Smooth muscle cell (in vitro differentiated cells): ENCODE measurements around the gene MYH14. TPM values are rescaled to one million over a fixed set of nuclear protein-coding genes. Genes with fewer than 3 reads are reported as not detected.
A peak's percentile ranks its signal among the peaks of the same experiment; 100 is the strongest.

ENCODE experiments used
- DNase-seq: peaks from one replicate; lab custom pipeline; 2025; ENCODE audit not compliant: unreplicated experiment; lab: John Stamatoyannopoulos, UW
- H2AFZ ChIP-seq: fragments of 200-600 bp; sonication (generic); 2 replicates; pipeline ENCODE4 v1.6.0; 2016; ENCODE audit warnings: antibody characterized with exemption, low read depth, mild to moderate bottlenecking
- H3F3A ChIP-seq: fragments of 200-600 bp; sonication (generic); 2 replicates; pipeline ENCODE4 v1.6.0; 2017; ENCODE audit warnings: antibody characterized with exemption, low read depth
- H3K27ac ChIP-seq: fragments of 200-600 bp; sonication (generic); 2 replicates; pipeline ENCODE4 v1.5.1; 2016; ENCODE audit warnings: low read depth, mild to moderate bottlenecking
- H3K27me3 ChIP-seq: fragments of 200-600 bp; sonication (generic); 2 replicates; pipeline ENCODE4 v1.6.1; 2016; ENCODE audit warnings: low read depth, mild to moderate bottlenecking
- H3K36me3 ChIP-seq: fragments of 200-600 bp; sonication (generic); 2 replicates; pipeline ENCODE4 v1.5.1; 2016; ENCODE audit warnings: low read depth
- H3K4me1 ChIP-seq: fragments of 200-600 bp; sonication (generic); 2 replicates; pipeline ENCODE4 v1.5.1; 2016; ENCODE audit warnings: low read depth
- H3K4me2 ChIP-seq: fragments of 200-600 bp; sonication (generic); 2 replicates; pipeline ENCODE4 v1.6.0; 2016; ENCODE audit warnings: mild to moderate bottlenecking
- H3K4me3 ChIP-seq: fragments of 200-600 bp; sonication (generic); 2 replicates; pipeline ENCODE4 v1.5.1; 2016; ENCODE audit warnings: mild to moderate bottlenecking
- H3K79me2 ChIP-seq: fragments of 200-600 bp; sonication (generic); 2 replicates; pipeline ENCODE4 v1.6.0; 2016; ENCODE audit warnings: low read depth, mild to moderate bottlenecking
- H3K9ac ChIP-seq: fragments of 200-600 bp; sonication (generic); 2 replicates; pipeline ENCODE4 v1.6.0; 2016; ENCODE audit warnings: low read depth
- H3K9me3 ChIP-seq: fragments of 200-600 bp; sonication (generic); replicated peaks from 2 replicates; pipeline ENCODE4 v1.5.1; 2016; ENCODE audit warnings: low read depth
- H4K20me1 ChIP-seq: fragments of 200-600 bp; sonication (generic); 2 replicates; pipeline ENCODE4 v1.6.0; 2016; ENCODE audit warnings: low read depth
- WGBS: methylation state at CpG from one replicate; pipeline ENCODE4 v1.1.7; 2016; ENCODE audit warnings: low lambda C conversion rate; 5-methylcytosine and 5-hydroxymethylcytosine counted together
- polyA plus RNA-seq: library from polyadenylated mRNA; unstranded; fragments of >200 nt; fragmentation: Nextera tagmentation; extraction: Ambion mirVana; gene quantifications from 2 replicates; pipeline ENCODE4 v1.2.1, GENCODE V29; 2016
- total RNA-seq: library from RNA; depleted of rRNA; stranded (reverse); fragments of >200 nt; gene quantifications from 2 replicates; pipeline ENCODE4 v1.2.3, GENCODE V29; 2014
- TF ChIP-seq, protein P1 (sequence below): fragments of 200-600 bp; sonication (generic); IDR thresholded peaks from 2 replicates; pipeline ENCODE4 v1.5.1; 2017; ENCODE audit warnings: borderline replicate concordance, mild to moderate bottlenecking, antibody characterized with exemption; ENCODE audit not compliant: insufficient read depth, poor library complexity, severe bottlenecking

The MYH14 gene
- total and polyA plus RNA-seq, 2 experiments from 2014 or later = 7.5 to 30.6 TPM

DNA sequence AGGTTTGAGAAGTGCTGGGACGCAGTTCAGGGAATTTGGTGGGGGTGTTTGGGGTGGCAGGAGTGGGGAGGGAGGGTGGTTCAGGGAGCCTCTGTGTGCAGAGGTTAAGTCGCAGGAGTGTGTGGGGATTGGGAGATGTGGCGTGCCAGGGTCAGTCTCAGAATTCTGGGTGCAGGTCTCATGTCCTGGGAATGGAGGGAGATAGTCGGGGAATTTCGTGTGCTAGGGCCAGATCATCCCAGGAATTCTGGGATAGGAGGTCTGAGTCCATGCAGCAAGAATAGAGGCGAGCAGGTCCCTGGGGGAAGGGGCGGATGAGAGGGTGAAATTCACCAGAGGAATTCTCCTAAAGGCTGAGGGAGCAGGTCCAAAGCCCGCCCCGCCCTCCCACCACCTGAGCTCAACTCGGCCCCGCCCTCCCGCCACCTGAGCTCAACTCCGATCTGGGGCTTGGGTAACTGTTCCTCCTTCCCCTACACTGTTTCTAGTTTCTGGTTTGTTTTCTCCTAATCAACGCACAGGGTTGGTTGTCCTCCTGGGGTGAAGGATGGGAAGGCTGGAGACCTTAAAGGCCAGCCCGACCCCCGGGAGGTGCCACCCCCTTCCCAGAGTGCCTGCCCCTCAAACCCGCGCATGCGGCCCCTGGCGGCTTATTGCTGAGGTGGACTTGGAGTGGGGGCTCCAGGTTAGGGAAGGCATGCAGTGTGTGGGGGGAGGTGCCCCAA is 110.6 kb downstream of the MYH14 start:
- Histone ChIP-seq H3K9me3 (no peaks in the 10 kb centered on the region), H3F3A (no peaks in the 10 kb centered on the region), H3K27ac (no peak overlapping the region), H2AFZ (no peak overlapping the region), H4K20me1 (no peaks in the 10 kb centered on the region), H3K9ac (no peak overlapping the region), H3K4me3 (no peak overlapping the region), H3K4me1 (no peaks in the 10 kb centered on the region), H3K27me3 (peaks cover 38% of the 10 kb centered on the region), H3K4me2 (no peak overlapping the region), H3K36me3 (no peaks in the 10 kb centered on the region), H3K79me2 (no peaks in the 10 kb centered on the region)
- TF ChIP-seq, protein P1, sequence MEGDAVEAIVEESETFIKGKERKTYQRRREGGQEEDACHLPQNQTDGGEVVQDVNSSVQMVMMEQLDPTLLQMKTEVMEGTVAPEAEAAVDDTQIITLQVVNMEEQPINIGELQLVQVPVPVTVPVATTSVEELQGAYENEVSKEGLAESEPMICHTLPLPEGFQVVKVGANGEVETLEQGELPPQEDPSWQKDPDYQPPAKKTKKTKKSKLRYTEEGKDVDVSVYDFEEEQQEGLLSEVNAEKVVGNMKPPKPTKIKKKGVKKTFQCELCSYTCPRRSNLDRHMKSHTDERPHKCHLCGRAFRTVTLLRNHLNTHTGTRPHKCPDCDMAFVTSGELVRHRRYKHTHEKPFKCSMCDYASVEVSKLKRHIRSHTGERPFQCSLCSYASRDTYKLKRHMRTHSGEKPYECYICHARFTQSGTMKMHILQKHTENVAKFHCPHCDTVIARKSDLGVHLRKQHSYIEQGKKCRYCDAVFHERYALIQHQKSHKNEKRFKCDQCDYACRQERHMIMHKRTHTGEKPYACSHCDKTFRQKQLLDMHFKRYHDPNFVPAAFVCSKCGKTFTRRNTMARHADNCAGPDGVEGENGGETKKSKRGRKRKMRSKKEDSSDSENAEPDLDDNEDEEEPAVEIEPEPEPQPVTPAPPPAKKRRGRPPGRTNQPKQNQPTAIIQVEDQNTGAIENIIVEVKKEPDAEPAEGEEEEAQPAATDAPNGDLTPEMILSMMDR = no peak
- no peak for DNase-seq
- 8% methylated on average over 20 of the region's 20 CpGs for WGBS

DNA sequence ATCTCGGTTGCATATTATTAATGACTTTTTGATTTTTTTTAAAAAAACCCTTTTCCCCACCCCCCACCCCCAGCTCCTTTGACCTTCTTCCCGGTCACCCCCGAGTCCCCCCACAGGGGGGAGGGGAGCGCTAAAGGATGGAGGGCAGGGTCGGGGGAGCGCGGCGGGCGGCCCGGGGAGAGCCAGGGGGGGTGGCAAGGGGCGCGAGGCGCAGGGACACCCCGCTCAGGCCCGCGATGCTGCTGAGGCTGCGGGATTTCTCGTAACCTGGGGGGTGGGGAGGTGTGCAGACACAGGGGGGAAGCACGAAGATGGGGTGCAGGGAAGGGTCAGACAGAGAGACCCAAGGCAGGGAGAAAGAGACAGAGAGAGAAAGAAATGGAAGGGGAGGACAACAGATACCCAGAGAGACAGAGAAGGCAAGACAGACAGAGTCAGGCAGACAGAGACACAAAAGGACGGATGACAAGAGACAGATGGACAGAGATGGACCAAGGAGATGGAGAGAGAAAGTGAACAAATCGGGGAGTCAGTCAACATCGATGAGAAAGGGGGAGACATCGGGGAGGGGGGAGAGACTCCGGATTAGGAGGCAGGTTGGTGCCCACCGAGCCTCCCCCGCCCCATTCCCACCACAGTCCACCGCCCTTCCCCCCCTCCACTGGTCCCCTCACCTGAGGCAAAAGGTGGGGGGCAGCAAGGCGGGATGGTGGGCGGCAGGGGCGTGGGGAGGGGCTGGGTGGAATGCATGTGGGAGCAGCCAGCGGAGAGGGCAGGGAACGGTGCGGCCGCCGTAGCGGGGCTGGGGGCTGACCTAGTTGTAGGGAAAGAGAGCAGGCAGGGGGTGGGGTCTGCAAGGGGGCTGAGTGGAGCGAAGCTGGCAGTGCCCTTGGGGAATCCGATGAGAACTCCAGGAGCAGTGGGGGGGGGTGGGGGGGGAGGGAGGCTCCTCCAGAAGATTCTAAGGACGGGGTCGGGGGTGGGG is 111.6 kb downstream of the MYH14 start:
- WGBS = 6% methylated on average over 18 of the region's 40 CpGs
- TF ChIP-seq, protein P1 = no peak
- Histone ChIP-seq H3F3A (no peaks in the 10 kb centered on the region), H2AFZ (no peak overlapping the region), H3K9ac (no peak overlapping the region), H3K9me3 (no peaks in the 10 kb centered on the region), H3K4me1 (no peaks in the 10 kb centered on the region), H3K27me3 (peaks cover 38% of the 10 kb centered on the region), H3K27ac (no peak overlapping the region), H3K79me2 (no peaks in the 10 kb centered on the region), H3K4me2 (peak overlapping the region; percentile 84), H4K20me1 (no peaks in the 10 kb centered on the region), H3K36me3 (no peaks in the 10 kb centered on the region), H3K4me3 (no peak overlapping the region)
- DNase-seq = no peak

DNA sequence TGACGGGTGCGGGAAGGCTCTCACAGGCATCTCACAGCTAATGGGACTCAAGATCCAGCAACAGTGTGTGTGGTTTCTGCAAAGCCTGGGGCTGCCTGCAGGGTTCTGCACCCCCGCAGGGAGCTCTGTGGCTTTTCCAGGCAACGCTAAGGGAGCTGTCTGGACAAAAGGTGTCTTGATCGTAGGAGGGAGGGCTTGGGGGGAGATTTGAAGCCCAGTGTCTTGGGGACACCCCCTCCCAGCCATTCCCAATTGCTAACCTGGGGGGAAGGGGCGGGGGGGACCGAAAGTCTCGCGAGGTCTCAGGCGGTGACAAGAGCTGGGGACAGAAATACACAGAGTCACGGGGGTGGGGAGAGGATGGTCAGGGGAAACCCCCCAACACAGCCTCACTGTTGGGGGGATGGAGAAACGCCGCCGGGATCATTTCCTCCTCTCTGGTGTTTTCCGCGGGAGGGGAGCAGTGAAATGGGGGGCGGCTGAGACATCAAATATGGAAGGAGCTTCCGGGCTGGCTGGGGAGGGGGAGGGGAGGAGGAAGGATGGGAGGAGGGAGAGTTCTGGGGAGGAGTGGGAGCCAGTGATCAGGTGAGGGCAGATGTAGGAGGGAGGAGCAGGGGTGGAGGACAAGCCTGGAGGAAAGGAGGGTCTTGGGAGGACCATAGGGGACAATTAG is 112.5 kb downstream of the MYH14 start:
- peak overlapping the region; percentile 84 for H3K4me2 ChIP-seq

More for the DNA sequence above, 112.5 kb downstream of the MYH14 start:
- 5% methylated on average over 16 of the region's 18 CpGs for WGBS
- no peak for DNase-seq
- no peaks in the 10 kb centered on the region for H3K36me3 ChIP-seq
- H3K9me3 ChIP-seq = no peaks in the 10 kb centered on the region
- no peaks in the 10 kb centered on the region for H3K4me1 ChIP-seq
- no peaks in the 10 kb centered on the region for H3F3A ChIP-seq
- H3K27ac ChIP-seq = no peak overlapping the region
- H3K4me3 ChIP-seq = peak overlapping the region; percentile 34
- no peaks in the 10 kb centered on the region for H4K20me1 ChIP-seq
- no peak overlapping the region for H2AFZ ChIP-seq
- H3K79me2 ChIP-seq = no peaks in the 10 kb centered on the region
- peaks cover 34% of the 10 kb centered on the region for H3K27me3 ChIP-seq
- TF ChIP-seq, protein P1 = no peak
- H3K9ac ChIP-seq = no peak overlapping the region
